ENCODE results near the gene SCAMP4.

DNA sequence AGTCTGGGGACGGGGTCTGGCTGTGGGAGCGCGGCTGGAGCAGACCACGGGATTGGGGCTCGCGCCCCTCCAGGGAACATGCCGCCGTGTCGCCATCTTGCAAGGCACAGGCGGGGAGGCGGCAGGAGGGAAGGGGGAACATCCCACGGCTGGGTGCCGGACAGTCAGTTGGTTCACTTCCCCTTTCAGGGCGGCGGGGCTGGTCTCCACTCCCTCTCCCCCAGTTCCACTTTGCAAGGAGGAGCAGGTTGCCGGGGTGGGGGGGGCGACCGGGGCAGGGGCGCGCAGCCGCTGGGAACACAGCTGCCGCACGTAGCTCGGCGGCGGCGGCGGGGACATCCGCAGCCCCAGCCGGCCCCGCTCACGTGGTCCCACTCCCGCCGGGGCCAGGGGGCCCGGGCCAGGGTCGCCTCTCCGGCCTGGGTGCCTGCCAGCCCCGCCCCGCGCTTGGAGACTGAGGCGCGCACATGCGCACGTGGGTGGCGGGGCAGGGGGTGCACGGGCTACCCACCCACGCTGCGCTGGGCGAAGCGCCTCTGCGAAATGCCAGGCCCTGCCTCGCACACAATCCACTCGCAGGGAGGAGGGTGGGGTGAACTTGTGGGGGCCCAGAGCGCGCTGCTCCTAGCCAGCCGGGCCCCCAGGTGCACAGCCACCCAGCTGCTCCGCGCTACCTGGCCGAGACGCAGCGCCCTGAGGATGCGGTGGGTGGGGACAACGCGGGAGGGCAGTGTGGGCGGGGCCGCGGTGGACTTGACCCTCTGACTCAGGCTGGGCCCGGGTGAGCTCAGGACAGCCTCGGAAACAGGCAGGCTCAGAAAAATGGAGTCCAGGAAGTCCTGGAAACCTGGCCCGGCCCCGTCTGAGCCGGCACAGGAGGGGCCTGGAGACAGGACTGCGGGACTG, 48.2 kb upstream of the SCAMP4 start:
- TF ChIP-seq, protein P1, sequence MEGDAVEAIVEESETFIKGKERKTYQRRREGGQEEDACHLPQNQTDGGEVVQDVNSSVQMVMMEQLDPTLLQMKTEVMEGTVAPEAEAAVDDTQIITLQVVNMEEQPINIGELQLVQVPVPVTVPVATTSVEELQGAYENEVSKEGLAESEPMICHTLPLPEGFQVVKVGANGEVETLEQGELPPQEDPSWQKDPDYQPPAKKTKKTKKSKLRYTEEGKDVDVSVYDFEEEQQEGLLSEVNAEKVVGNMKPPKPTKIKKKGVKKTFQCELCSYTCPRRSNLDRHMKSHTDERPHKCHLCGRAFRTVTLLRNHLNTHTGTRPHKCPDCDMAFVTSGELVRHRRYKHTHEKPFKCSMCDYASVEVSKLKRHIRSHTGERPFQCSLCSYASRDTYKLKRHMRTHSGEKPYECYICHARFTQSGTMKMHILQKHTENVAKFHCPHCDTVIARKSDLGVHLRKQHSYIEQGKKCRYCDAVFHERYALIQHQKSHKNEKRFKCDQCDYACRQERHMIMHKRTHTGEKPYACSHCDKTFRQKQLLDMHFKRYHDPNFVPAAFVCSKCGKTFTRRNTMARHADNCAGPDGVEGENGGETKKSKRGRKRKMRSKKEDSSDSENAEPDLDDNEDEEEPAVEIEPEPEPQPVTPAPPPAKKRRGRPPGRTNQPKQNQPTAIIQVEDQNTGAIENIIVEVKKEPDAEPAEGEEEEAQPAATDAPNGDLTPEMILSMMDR (IDR thresholded peaks at IDR 0.05; ENCODE audit: low read depth, low read length), result no peak
- TF ChIP-seq EZH2phosphoT487 (IDR thresholded peaks at IDR 0.05; ENCODE audit: low read depth), result no peak

All from OCI-LY3 (cell line).